CD4-positive, CD25-positive, alpha-beta regulatory T cell (primary cell): ENCODE data around the gene CKS1B. TPM values are rescaled to one million over a fixed set of nuclear protein-coding genes. Genes with fewer than 3 reads are reported as not detected.
A peak's percentile ranks its signal among the peaks of the same experiment; 100 is the strongest.
"Not testable (repeated sequence)": the region's sequence is repeated elsewhere in the genome, so short reads cannot be mapped to it uniquely, and the experiment has no call there.

Source experiments
- ATAC-seq, 2 donors: fragments of 150-1000 bp; cut with Tn5 transposase; one replicate each; pipeline ENCODE4 v1.10.0; 2021; ENCODE audit warnings: low read depth in 2 of 2, moderate number of reproducible peaks in 2 of 2, moderate library complexity in 1 of 2
- DNase-seq, 3 donors: peaks; one replicate each; pipeline versions ENCODE4 v3.0.0 to v3.0.0-alpha.2; 2012 to 2022; ENCODE audit warnings: mixed read lengths in 1 of 3
- H3K27ac ChIP-seq: one replicate; pipeline ENCODE4 v1.7.0; 2013; ENCODE audit warnings: mild to moderate bottlenecking, low read length; ENCODE audit not compliant: insufficient read depth, poor library complexity, severe bottlenecking
- H3K27me3 ChIP-seq: one replicate; pipeline ENCODE4 v1.7.0; 2013; ENCODE audit warnings: low read length; ENCODE audit not compliant: control insufficient read depth, insufficient read depth
- H3K36me3 ChIP-seq: one replicate; pipeline ENCODE4 v1.7.0; 2013; ENCODE audit warnings: mild to moderate bottlenecking, low read length, moderate library complexity; ENCODE audit not compliant: control insufficient read depth, insufficient read depth
- H3K4me1 ChIP-seq: 2 replicates; pipeline ENCODE4 v1.7.0; 2013; ENCODE audit warnings: mild to moderate bottlenecking, low read length; ENCODE audit not compliant: insufficient read depth, control insufficient read depth, poor library complexity, severe bottlenecking
- H3K4me3 ChIP-seq: one replicate; pipeline ENCODE4 v1.7.0; 2013; ENCODE audit warnings: low read depth, mild to moderate bottlenecking, low read length, moderate library complexity
- H3K9me3 ChIP-seq, 2 experiments: 1 replicate in 1 of 2; 2 replicates in 1 of 2; pipeline ENCODE4 v1.7.0; 2013; ENCODE audit warnings: low read length in 2 of 2, mild to moderate bottlenecking in 1 of 2, moderate library complexity in 1 of 2; ENCODE audit not compliant: control insufficient read depth in 2 of 2
- H3K27ac Mint-ChIP-seq, 3 donors: one replicate each; pipeline ENCODE4 v1.8.0; 2020 to 2022; ENCODE audit warnings: mild to moderate bottlenecking in 3 of 3, mixed read lengths in 3 of 3, moderate library complexity in 2 of 3
- H3K27me3 Mint-ChIP-seq: one replicate; pipeline ENCODE4 v1.8.0; 2022; ENCODE audit warnings: mild to moderate bottlenecking, mixed read lengths
- H3K36me3 Mint-ChIP-seq: one replicate; pipeline ENCODE4 v1.8.0; 2020; ENCODE audit warnings: mixed read lengths
- H3K4me1 Mint-ChIP-seq, 4 donors: one replicate each; pipeline ENCODE4 v1.8.0; 2020 to 2022; ENCODE audit warnings: mixed read lengths in 4 of 4, mild to moderate bottlenecking in 1 of 4
- H3K4me3 Mint-ChIP-seq, 4 donors: one replicate each; pipeline ENCODE4 v1.8.0; 2020 to 2022; ENCODE audit warnings: mild to moderate bottlenecking in 4 of 4, mixed read lengths in 4 of 4, moderate library complexity in 3 of 4
- H3K9me3 Mint-ChIP-seq, 7 donors: one replicate each; pipeline ENCODE4 v1.8.0; 2020 to 2022; ENCODE audit warnings: mixed read lengths in 7 of 7, mild to moderate bottlenecking in 3 of 7, moderate library complexity in 2 of 7
- polyA plus RNA-seq, 4 donors: library from polyadenylated mRNA; unstranded; fragments of 300-500 nt; fragmentation: Illumina TruSeq; gene quantifications; one replicate each; pipeline ENCODE4 v1.2.3, GENCODE V29; 2021
- total RNA-seq: library from RNA; stranded (reverse); gene quantifications from one replicate; pipeline ENCODE4 v1.2.3, GENCODE V29; 2022

CKS1B gene
- total and polyA plus RNA-seq, 5 donors from 2014 or later, result 8.5 to 60.0 (median 55.5) TPM

- Histone ChIP-seq H3K27ac (no peak within 1 kb of the TSS), H3K9me3 (no peaks in the 10 kb centered on the region), H3K27me3 (no peaks in the 10 kb centered on the region), H3K36me3 (peaks cover 18% of the 10 kb centered on the region), H3K4me1 (peaks cover 2% of the 10 kb centered on the region), H3K4me3 (no peak within 1 kb of the TSS)
- DNase-seq, result no peak
- Mint-ChIP-seq H3K4me1 (peaks cover 0 to 28% (median 8%) of the 10 kb centered on the region in 4 donors), H3K4me3 (peak within 1 kb of the TSS in 1 of 4 donors; percentile 65), H3K9me3 (no peaks in the 10 kb centered on the region), H3K36me3 (peaks cover 9% of the 10 kb centered on the region), H3K27ac (peak within 1 kb of the TSS in 1 of 3 donors; percentile 56), H3K27me3 (no peaks in the 10 kb centered on the region)
- no peak for ATAC-seq
Observed at GRCh38 chr1:154993572-154994268, 19.2 kb downstream of the CKS1B start, which contains the start of gene LENEP. Gene LENEP, plus strand, starts transcription at chr1:154993586. Its CDS starts 22 bp downstream, at chr1:154993608.

GRCh38 chr1:154994269-154994587, 19.7 kb downstream of the CKS1B start:
- peaks cover 0 to 28% (median 9%) of the 10 kb centered on the region in 4 donors for H3K4me1 Mint-ChIP-seq
- H3K4me3 Mint-ChIP-seq, result peak overlapping the region in 1 of 4 donors; percentile 65
- no peaks in the 10 kb centered on the region for H3K27me3 ChIP-seq
- no peaks in the 10 kb centered on the region for H3K27me3 Mint-ChIP-seq
- ATAC-seq (no peak), DNase-seq (no peak)
- no peak overlapping the region for H3K27ac ChIP-seq
- no peaks in the 10 kb centered on the region for H3K9me3 Mint-ChIP-seq
- peaks cover 15% of the 10 kb centered on the region for H3K36me3 ChIP-seq
- H3K27ac Mint-ChIP-seq, result no peak overlapping the region
- H3K4me1 ChIP-seq, result peaks cover 7% of the 10 kb centered on the region
- H3K9me3 ChIP-seq, result no peaks in the 10 kb centered on the region
- no peak overlapping the region for H3K4me3 ChIP-seq
- H3K36me3 Mint-ChIP-seq, result peaks cover 9% of the 10 kb centered on the region

- Mint-ChIP-seq H3K27ac (peak overlapping the region in 2 of 3 donors; percentile 24 to 55), H3K9me3 (no peaks in the 10 kb centered on the region), H3K4me3 (peak overlapping the region in 1 of 4 donors; percentile 65), H3K27me3 (no peaks in the 10 kb centered on the region), H3K4me1 (peaks cover 0 to 26% (median 11%) of the 10 kb centered on the region in 4 donors), H3K36me3 (peaks cover 6% of the 10 kb centered on the region)
- Histone ChIP-seq H3K4me3 (no peak overlapping the region), H3K4me1 (peaks cover 10% of the 10 kb centered on the region), H3K27me3 (no peaks in the 10 kb centered on the region), H3K36me3 (peaks cover 11% of the 10 kb centered on the region), H3K9me3 (no peaks in the 10 kb centered on the region), H3K27ac (no peak overlapping the region)
- ATAC-seq (no peak), DNase-seq (no peak)
Observed at GRCh38 chr1:154994591-154994990, 20.1 kb downstream of the CKS1B start.

- peaks cover 0 to 33% (median 15%) of the 10 kb centered on the region in 4 donors for H3K4me1 Mint-ChIP-seq
Observed at GRCh38 chr1:154995301-154995983, 21.0 kb downstream of the CKS1B start.

GRCh38 chr1:154996966-154997701, 22.7 kb downstream of the CKS1B start:
- no peak for ATAC-seq

More at GRCh38 chr1:154995301-154995983, 21.0 kb downstream of the CKS1B start:
- not testable (repeated sequence) for H3K9me3 Mint-ChIP-seq, H3K27me3 Mint-ChIP-seq, H3K36me3 ChIP-seq, H3K4me3 ChIP-seq, H3K27me3 ChIP-seq, ATAC-seq, DNase-seq, H3K27ac ChIP-seq, H3K9me3 ChIP-seq, H3K36me3 Mint-ChIP-seq
- Mint-ChIP-seq H3K4me3 (peak overlapping the region in 1 of 4 donors; percentile 65), H3K27ac (peak overlapping the region in 1 of 3 donors; percentile 24)
- H3K4me1 ChIP-seq, result peaks cover 18% of the 10 kb centered on the region

GRCh38 chr1:154998201-154998780, 23.8 kb downstream of the CKS1B start:
- peaks cover 0 to 33% (median 15%) of the 10 kb centered on the region in 4 donors for H3K4me1 Mint-ChIP-seq
- Histone ChIP-seq H3K9me3 (no peaks in the 10 kb centered on the region), H3K27ac (no peak overlapping the region), H3K27me3 (no peaks in the 10 kb centered on the region), H3K36me3 (no peaks in the 10 kb centered on the region), H3K4me1 (peaks cover 36% of the 10 kb centered on the region), H3K4me3 (no peak overlapping the region)
- no peaks in the 10 kb centered on the region for H3K27me3 Mint-ChIP-seq
- DNase-seq, result no peak
- peak overlapping the region in 1 of 3 donors; percentile 83 for H3K27ac Mint-ChIP-seq
- H3K9me3 Mint-ChIP-seq, result peaks cover 0 to 2% (median 0%) of the 10 kb centered on the region in 7 donors
- H3K36me3 Mint-ChIP-seq, result no peaks in the 10 kb centered on the region
- ATAC-seq, result no peak
- peak overlapping the region in 2 of 4 donors; percentile 33 to 99 for H3K4me3 Mint-ChIP-seq

More at GRCh38 chr1:154996966-154997701, 22.7 kb downstream of the CKS1B start:
- Mint-ChIP-seq H3K27me3 (no peaks in the 10 kb centered on the region), H3K9me3 (peaks cover 0 to 2% (median 0%) of the 10 kb centered on the region in 7 donors), H3K4me3 (peak overlapping the region in 2 of 4 donors; percentile 27 to 85), H3K4me1 (peaks cover 0 to 33% (median 15%) of the 10 kb centered on the region in 4 donors), H3K27ac (peak overlapping the region in 2 of 3 donors; percentile 14 to 73), H3K36me3 (peaks cover 3% of the 10 kb centered on the region)
- H3K27ac ChIP-seq, result no peak overlapping the region
- peaks cover 29% of the 10 kb centered on the region for H3K4me1 ChIP-seq
- H3K36me3 ChIP-seq, result no peaks in the 10 kb centered on the region
- DNase-seq, result no peak
- no peaks in the 10 kb centered on the region for H3K9me3 ChIP-seq
- H3K27me3 ChIP-seq, result no peaks in the 10 kb centered on the region
- no peak overlapping the region for H3K4me3 ChIP-seq
